Measurements from ENCODE around the gene ZNF865.

The ZNF865 gene

GRCh38 chr19:55626350-55626749 is 20.9 kb downstream of the ZNF865 start:
- DNase-seq = no peak

- DNase-seq = peak; percentile 85 to 94
Measured at GRCh38 chr19:55632463-55632834, 27.0 kb downstream of the ZNF865 start.

GRCh38 chr19:55633861-55634260 is 28.4 kb downstream of the ZNF865 start:
- DNase-seq = no peak

DNA sequence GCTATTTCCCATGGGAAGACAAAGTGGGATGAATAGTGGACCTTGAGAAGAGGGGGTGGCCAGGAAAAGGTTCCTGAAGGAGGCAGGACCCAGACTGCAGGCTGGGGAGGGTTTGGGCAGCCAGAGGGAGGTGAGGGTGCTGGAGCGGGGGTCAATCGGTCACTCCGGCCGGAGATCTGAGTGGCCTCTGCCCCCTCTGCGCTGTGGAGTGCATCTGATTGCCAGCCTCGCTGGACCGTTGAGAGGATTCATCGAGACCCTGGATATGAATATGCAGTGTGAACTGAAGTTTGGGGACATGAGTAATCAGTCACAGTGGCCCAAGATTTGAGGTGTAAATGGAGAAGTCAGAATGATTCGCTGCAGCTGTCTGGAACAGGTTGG is 29.9 kb downstream of the ZNF865 start:
- DNase-seq = no peak

DNA sequence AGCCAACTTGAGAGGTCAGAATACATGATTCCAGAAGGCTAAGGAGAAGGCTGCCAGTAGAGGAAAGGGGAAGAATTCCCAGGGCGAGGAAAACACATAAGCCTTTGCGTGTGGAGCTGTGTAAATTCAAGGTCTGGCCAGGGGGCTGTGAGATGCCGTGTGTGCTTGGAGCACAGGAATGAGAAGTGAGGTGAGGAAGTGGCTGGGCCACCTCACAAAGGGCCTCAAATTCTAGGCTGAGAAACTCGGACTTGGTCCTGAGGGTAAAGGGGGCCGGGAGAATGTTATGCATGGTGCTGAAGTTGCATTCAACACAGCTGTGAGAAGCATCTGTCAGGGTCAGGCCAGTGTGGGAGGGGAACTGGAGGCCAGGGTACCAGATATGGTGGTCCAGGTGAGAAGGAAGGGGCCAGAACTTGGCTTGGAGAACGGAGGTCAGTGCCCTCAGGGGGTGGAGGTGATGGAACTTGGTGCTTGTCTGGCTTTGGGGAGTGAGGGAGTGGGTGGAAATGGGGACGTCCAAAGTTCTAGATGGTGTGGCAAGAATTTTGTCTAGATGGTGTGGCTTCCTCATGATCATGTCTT is 30.5 kb downstream of the ZNF865 start:
- DNase-seq = no peak

- DNase-seq = no peak
Measured at GRCh38 chr19:55636723-55637122, 31.3 kb downstream of the ZNF865 start.

- DNase-seq = no peak
Measured at GRCh38 chr19:55637534-55637933, 32.1 kb downstream of the ZNF865 start.

- peak; percentile 77 to 80 for DNase-seq
Measured at GRCh38 chr19:55638864-55639359, 33.5 kb downstream of the ZNF865 start.

DNA sequence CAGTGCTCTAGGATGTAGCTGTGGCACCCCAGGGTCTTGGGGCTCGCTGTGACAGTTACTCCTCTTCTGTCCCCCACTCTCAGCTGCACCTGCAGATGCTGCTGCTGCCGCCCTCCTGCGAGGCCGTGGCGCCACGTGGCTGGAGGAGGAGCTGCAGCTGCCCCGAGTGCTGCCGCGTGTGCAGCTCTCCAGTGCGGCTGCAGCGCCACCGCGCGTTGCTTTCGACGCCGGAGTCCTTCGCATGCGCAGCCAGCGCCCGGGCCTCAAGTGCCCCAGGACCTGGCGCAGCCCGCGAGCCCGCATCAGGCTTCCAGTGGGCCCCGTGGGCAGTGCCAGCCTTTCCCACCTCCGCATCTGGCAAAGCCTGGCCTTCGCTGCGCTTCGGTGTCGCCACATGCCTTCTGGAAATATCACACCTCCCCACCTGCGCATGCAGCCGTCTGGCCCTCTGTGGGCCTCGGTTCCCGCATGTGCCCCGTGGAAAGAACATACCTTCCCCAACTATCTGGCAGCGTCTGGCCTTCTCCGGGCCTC is 34.7 kb downstream of the ZNF865 start:
- peak in 1 of 2 experiments; percentile 63 for DNase-seq

- DNase-seq = peak; percentile 62 to 74
Measured at GRCh38 chr19:55640577-55641425, 35.4 kb downstream of the ZNF865 start, which contains the start of gene ZNF580. Gene ZNF580 (plus strand): TSS chr19:55641002. CDS start chr19:55642509, 1,507 bp downstream.

DNA sequence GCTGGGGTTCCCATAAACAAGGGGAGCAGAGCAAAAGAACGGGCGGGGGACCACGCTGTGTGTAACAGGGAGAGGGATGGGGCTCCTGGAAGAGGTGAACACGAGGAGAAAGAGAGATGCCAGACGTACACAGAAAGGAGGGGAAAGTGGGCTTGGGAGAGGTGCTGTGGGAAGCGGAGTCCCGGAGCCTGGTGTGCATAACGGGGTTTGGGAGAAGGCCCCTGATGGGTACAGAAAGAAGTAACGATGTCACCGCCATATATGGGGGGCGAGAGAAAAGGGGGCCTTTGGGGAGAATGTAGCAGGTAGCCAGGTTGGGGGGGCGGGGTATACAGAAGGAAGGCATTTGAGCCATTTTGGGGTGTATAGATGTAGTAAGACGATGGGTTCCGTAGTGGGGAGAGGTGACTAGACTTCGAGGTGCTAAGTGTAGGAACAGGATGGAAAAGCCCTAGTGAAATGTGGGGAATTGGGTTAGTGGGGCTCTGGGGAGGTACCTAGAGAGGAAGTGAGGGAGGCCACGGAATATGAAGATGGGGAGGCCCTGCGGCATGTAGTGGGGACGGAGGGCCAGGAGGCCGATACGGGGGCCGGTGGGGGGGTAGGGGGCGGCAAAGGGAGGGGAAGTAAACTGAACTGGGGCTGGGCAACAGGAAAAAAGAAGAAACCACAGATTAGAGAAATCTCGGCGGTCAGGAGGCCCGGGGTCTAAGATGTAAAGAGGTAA is 36.1 kb downstream of the ZNF865 start:
- peak in 1 of 2 experiments; percentile 51 for DNase-seq

- peak in 1 of 2 experiments; percentile 22 for DNase-seq
Measured at GRCh38 chr19:55642153-55643002, 36.9 kb downstream of the ZNF865 start.

- peak in 1 of 2 experiments; percentile 70 for DNase-seq
Measured at GRCh38 chr19:55643003-55643886, 37.8 kb downstream of the ZNF865 start, which contains the start of gene ZNF581. Gene ZNF581 (plus strand): TSS chr19:55643649. CDS start chr19:55644572, 923 bp downstream.

- DNase-seq = no peak
Measured at GRCh38 chr19:55643887-55644176, 38.4 kb downstream of the ZNF865 start.

- DNase-seq = no peak
Measured at GRCh38 chr19:55644191-55644833, 38.9 kb downstream of the ZNF865 start.

DNA sequence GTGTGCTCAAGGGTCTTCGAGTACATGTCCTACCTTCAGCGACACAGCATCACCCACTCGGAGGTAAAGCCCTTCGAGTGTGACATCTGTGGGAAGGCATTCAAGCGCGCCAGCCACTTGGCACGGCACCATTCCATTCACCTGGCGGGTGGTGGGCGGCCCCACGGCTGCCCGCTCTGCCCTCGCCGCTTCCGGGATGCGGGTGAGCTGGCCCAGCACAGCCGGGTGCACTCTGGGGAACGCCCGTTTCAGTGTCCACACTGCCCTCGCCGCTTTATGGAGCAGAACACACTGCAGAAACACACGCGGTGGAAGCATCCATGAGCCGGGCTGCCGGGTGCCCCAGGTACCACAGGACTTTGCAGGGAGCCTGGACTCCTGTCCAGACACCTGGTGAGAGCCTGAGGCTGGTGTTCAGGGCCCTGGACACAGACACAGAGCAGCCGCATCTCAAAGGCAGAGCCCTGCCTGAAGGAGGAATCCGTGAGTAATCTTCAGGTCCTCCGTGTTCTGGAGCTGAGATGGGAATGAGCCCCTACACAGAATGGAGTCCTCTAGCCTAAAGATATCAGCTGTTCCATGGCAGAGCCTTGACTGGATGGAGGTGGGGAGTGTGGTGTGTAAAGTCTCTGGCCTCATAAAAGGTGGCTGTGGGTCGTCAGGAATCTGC is 39.5 kb downstream of the ZNF865 start:
- DNase-seq = no peak

- no peak for DNase-seq
Measured at GRCh38 chr19:55645512-55645881, 40.0 kb downstream of the ZNF865 start.

DNA sequence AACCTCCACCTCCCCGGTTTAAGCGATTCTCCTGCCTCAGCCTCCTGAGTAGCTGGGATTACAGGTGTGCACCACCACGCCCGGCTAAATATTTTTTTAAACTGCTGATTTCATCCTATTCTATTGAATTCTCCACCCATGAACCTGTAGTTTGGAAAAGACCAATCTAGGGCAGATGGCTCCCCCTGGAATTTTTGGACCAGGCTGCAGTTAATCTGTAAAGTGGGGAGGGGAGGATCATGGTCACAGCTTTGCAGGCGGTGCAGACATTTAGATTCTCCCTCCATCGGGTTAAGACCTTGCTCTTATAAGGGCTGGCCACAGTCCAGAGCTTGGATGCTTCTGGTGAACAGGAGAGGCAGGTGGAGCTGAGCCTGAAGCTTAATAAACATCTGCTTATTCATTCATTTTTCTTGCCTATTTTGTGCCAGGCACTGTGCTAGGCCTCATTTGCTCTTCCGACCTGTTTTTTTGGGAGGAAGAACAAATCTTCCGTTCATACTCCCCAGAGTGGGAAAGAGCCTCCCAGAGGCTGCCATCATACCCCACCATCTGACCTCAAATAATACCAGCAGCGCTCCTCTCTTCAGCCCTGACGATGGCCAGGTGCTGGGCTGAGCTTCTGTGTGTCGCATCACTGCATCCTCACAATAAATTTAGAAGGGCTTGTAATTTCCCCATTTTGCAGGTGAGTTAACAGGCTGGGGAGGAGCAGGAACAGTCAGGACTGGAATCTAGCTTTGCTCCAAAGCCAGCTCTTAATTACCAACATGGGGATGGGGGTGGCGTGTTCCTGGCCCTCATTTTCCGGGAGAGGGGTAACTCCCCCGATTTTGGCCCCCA is 41.7 kb downstream of the ZNF865 start:
- DNase-seq = peak in 1 of 2 experiments; percentile 47
